ENCODE measurements around the gene ANO1. TPM values are rescaled to one million over a fixed set of nuclear protein-coding genes. Genes with fewer than 3 reads are reported as not detected.

Gene ANO1
- total RNA-seq, 1 donor from 2014 or later, result not detected

- no peaks in the 10 kb centered on the region for H3K36me3 Mint-ChIP-seq (ENCODE audit: unreplicated experiment)
Measured at GRCh38 chr11:70089631-70090030, 11.5 kb downstream of the ANO1 start.

GRCh38 chr11:70090961-70091381 is 12.9 kb downstream of the ANO1 start:
- Mint-ChIP-seq H3K36me3 (ENCODE audit: unreplicated experiment) (no peaks in the 10 kb centered on the region), H3K4me3 (ENCODE audit: unreplicated experiment) (no peak overlapping the region), H3K27me3 (ENCODE audit: unreplicated experiment) (peaks cover 51% of the 10 kb centered on the region), H3K27ac (ENCODE audit: unreplicated experiment) (no peak overlapping the region), H3K4me1 (ENCODE audit: unreplicated experiment) (peaks cover 7% of the 10 kb centered on the region), H3K9me3 (ENCODE audit: unreplicated experiment) (no peaks in the 10 kb centered on the region)
- TF ChIP-seq CTCF (IDR thresholded peaks at IDR 0.05), result no peak
- DNase-seq (ENCODE audit: extremely low spot score, unreplicated experiment), result no peak

More at GRCh38 chr11:70089631-70090030, 11.5 kb downstream of the ANO1 start:
- Mint-ChIP-seq H3K27ac (ENCODE audit: unreplicated experiment) (no peak overlapping the region), H3K4me3 (ENCODE audit: unreplicated experiment) (no peak overlapping the region), H3K27me3 (ENCODE audit: unreplicated experiment) (peaks cover 47% of the 10 kb centered on the region), H3K9me3 (ENCODE audit: unreplicated experiment) (no peaks in the 10 kb centered on the region), H3K4me1 (ENCODE audit: unreplicated experiment) (peaks cover 7% of the 10 kb centered on the region)
- no peak for TF ChIP-seq CTCF (IDR thresholded peaks at IDR 0.05)
- no peak for DNase-seq (ENCODE audit: extremely low spot score, unreplicated experiment)

GRCh38 chr11:70091638-70092037 is 13.5 kb downstream of the ANO1 start:
- H3K27ac Mint-ChIP-seq (ENCODE audit: unreplicated experiment), result no peak overlapping the region
- DNase-seq (ENCODE audit: extremely low spot score, unreplicated experiment), result no peak
- peaks cover 7% of the 10 kb centered on the region for H3K4me1 Mint-ChIP-seq (ENCODE audit: unreplicated experiment)
- H3K36me3 Mint-ChIP-seq (ENCODE audit: unreplicated experiment), result no peaks in the 10 kb centered on the region
- no peak overlapping the region for H3K4me3 Mint-ChIP-seq (ENCODE audit: unreplicated experiment)
- H3K27me3 Mint-ChIP-seq (ENCODE audit: unreplicated experiment), result peaks cover 56% of the 10 kb centered on the region
- no peak for TF ChIP-seq CTCF (IDR thresholded peaks at IDR 0.05)
- no peaks in the 10 kb centered on the region for H3K9me3 Mint-ChIP-seq (ENCODE audit: unreplicated experiment)

GRCh38 chr11:70092959-70093715 is 15.0 kb downstream of the ANO1 start:
- H3K27ac Mint-ChIP-seq (ENCODE audit: unreplicated experiment), result no peak overlapping the region
- H3K9me3 Mint-ChIP-seq (ENCODE audit: unreplicated experiment), result no peaks in the 10 kb centered on the region
- peaks cover 51% of the 10 kb centered on the region for H3K27me3 Mint-ChIP-seq (ENCODE audit: unreplicated experiment)
- no peak for DNase-seq (ENCODE audit: extremely low spot score, unreplicated experiment)
- H3K4me1 Mint-ChIP-seq (ENCODE audit: unreplicated experiment), result peaks cover 7% of the 10 kb centered on the region
- H3K36me3 Mint-ChIP-seq (ENCODE audit: unreplicated experiment), result no peaks in the 10 kb centered on the region
- no peak for TF ChIP-seq CTCF (IDR thresholded peaks at IDR 0.05)
- H3K4me3 Mint-ChIP-seq (ENCODE audit: unreplicated experiment), result no peak overlapping the region

- no peak for TF ChIP-seq CTCF (IDR thresholded peaks at IDR 0.05)
- no peak overlapping the region for H3K4me3 Mint-ChIP-seq (ENCODE audit: unreplicated experiment)
- H3K27me3 Mint-ChIP-seq (ENCODE audit: unreplicated experiment), result peaks cover 32% of the 10 kb centered on the region
- no peak overlapping the region for H3K27ac Mint-ChIP-seq (ENCODE audit: unreplicated experiment)
- H3K36me3 Mint-ChIP-seq (ENCODE audit: unreplicated experiment), result no peaks in the 10 kb centered on the region
- no peak for DNase-seq (ENCODE audit: extremely low spot score, unreplicated experiment)
- no peaks in the 10 kb centered on the region for H3K9me3 Mint-ChIP-seq (ENCODE audit: unreplicated experiment)
- H3K4me1 Mint-ChIP-seq (ENCODE audit: unreplicated experiment), result peaks cover 7% of the 10 kb centered on the region
Measured at GRCh38 chr11:70095541-70096252, 17.6 kb downstream of the ANO1 start.

Measured in osteocyte (in vitro differentiated cells).